Mesendoderm (in vitro differentiated cells): Measurements from ENCODE around the gene SMURF2.

Experiments used
- DNase-seq: peaks from one replicate; pipeline ENCODE4 v3.0.0; 2013
- H2AK5ac ChIP-seq: 2 replicates; pipeline ENCODE4 v1.6.1; 2013; ENCODE audit warnings: low read length, inconsistent platforms
- H2BK120ac ChIP-seq: 2 replicates; pipeline ENCODE4 v1.6.1; 2013; ENCODE audit warnings: low read depth, mild to moderate bottlenecking, low read length, moderate library complexity, mixed read lengths
- H2BK15ac ChIP-seq: replicated peaks from 2 replicates; pipeline ENCODE4 v1.6.1; 2013; ENCODE audit warnings: low read depth, mild to moderate bottlenecking, moderate library complexity
- H2BK5ac ChIP-seq: 2 replicates; pipeline ENCODE4 v1.6.1; 2013; ENCODE audit warnings: low read length, inconsistent platforms
- H3K18ac ChIP-seq: 2 replicates; pipeline ENCODE4 v1.6.1; 2013; ENCODE audit warnings: mild to moderate bottlenecking, low read length, mixed read lengths
- H3K23ac ChIP-seq: one replicate; pipeline ENCODE4 v1.6.1; 2013; ENCODE audit warnings: low read length
- H3K27ac ChIP-seq: 2 replicates; pipeline ENCODE4 v1.5.1; 2013; ENCODE audit warnings: low read depth, mild to moderate bottlenecking, inconsistent platforms, low read length, moderate library complexity
- H3K27me3 ChIP-seq: 2 replicates; pipeline ENCODE4 v1.6.1; 2013; ENCODE audit warnings: low read length, control low read depth, mild to moderate bottlenecking, inconsistent platforms; ENCODE audit not compliant: insufficient read depth, poor library complexity
- H3K36me3 ChIP-seq: 2 replicates; pipeline ENCODE4 v1.6.1; 2013; ENCODE audit warnings: low read length, inconsistent platforms; ENCODE audit not compliant: control insufficient read depth, insufficient read depth
- H3K4ac ChIP-seq: one replicate; pipeline ENCODE4 v1.6.1; 2013; ENCODE audit warnings: low read depth, mild to moderate bottlenecking, low read length, moderate library complexity
- H3K4me1 ChIP-seq: 2 replicates; pipeline ENCODE4 v1.6.1; 2013; ENCODE audit warnings: low read depth, low read length, inconsistent platforms; ENCODE audit not compliant: control insufficient read depth
- H3K4me2 ChIP-seq: 2 replicates; pipeline ENCODE4 v1.6.1; 2013; ENCODE audit warnings: low read length
- H3K4me3 ChIP-seq: 2 replicates; pipeline ENCODE4 v1.5.1; 2013; ENCODE audit warnings: mild to moderate bottlenecking, low read length
- H3K56ac ChIP-seq: one replicate; pipeline ENCODE4 v1.6.1; 2013; ENCODE audit warnings: low read length
- H3K79me1 ChIP-seq: 2 replicates; pipeline ENCODE4 v1.6.1; 2013; ENCODE audit warnings: low read length, inconsistent platforms
- H3K79me2 ChIP-seq: 2 replicates; pipeline ENCODE4 v1.6.1; 2013; ENCODE audit warnings: mild to moderate bottlenecking, low read length; ENCODE audit not compliant: control insufficient read depth, insufficient read depth
- H3K9ac ChIP-seq: 2 replicates; pipeline ENCODE4 v1.6.1; 2013; ENCODE audit warnings: low read length, inconsistent platforms
- H4K5ac ChIP-seq: one replicate; pipeline ENCODE4 v1.6.1; 2013; ENCODE audit warnings: low read length
- H4K8ac ChIP-seq: one replicate; pipeline ENCODE4 v1.6.1; 2013; ENCODE audit warnings: low read depth, mild to moderate bottlenecking, control low read depth, low read length, moderate library complexity
- WGBS: extraction: QIAGEN DNeasy Blood & Tissue Kit; methylation state at CpG from one replicate; pipeline ENCODE4 v1.1.7; 2013; ENCODE audit warnings: low lambda C conversion rate, missing lambda C conversion rate; ENCODE audit not compliant: insufficient coverage; ENCODE audit errors: extremely low coverage; 5-methylcytosine and 5-hydroxymethylcytosine counted together

The SMURF2 gene

DNA sequence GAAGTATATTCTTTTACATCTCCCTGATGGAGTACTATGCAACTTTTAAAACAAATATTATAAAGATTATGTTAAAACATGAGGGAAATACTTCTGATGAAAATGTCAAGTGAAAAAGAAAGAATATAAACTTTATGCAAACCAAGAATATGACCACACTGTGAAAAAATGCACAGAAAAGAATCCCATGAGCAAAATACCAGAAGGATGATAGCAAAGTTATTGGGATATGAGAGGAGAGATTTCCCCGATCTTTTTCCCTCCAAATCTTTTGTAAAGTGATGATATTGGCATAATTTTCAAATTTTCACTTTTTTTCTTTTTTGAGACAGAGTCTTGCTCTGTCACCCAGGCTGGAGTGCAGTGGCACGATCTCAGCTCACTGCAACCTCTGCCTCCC is 36.6 kb upstream of the SMURF2 start:
- DNase-seq = no peak
- H3K4me2 ChIP-seq = no peak overlapping the region
- H2BK120ac ChIP-seq = no peak overlapping the region

DNA sequence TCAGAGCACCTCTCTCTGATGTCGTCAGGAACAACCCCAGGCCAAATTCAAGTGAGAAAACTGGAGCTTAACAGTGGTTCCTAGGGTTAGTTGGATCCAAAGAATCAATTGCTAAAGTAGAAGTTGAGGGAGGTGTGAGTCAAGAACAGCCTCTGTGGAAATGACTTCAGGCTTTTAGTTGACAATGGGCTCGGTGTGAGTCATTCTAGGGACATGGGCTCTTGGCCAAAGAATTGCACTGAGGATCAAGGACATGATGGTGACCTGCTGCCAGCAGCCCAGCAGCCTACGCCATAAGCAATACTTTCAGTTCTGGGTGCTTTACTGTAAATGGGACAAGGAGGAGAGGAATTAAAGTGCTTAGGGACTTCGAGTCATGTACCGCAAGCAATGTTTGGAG is 32.1 kb upstream of the SMURF2 start:
- Histone ChIP-seq H3K23ac (no peak overlapping the region), H3K9ac (no peak overlapping the region), H3K27me3 (no peaks in the 10 kb centered on the region), H3K79me1 (no peaks in the 10 kb centered on the region), H3K79me2 (no peaks in the 10 kb centered on the region), H2BK5ac (no peak overlapping the region), H3K36me3 (no peaks in the 10 kb centered on the region), H3K4me2 (no peak overlapping the region), H4K8ac (no peak overlapping the region), H2BK15ac (no peak overlapping the region), H3K27ac (no peak overlapping the region), H2BK120ac (no peak overlapping the region), H3K4me1 (no peaks in the 10 kb centered on the region), H3K4ac (no peak overlapping the region), H2AK5ac (no peak overlapping the region), H3K4me3 (no peak overlapping the region), H3K56ac (no peak overlapping the region), H4K5ac (no peak overlapping the region), H3K18ac (no peak overlapping the region)
- peak; percentile 58 for DNase-seq
- WGBS = no CpG with 5 or more reads among the region's 5 CpGs

More for the DNA sequence above, 36.6 kb upstream of the SMURF2 start:
- Histone ChIP-seq H3K9ac (no peak overlapping the region), H3K79me1 (no peaks in the 10 kb centered on the region), H4K8ac (no peak overlapping the region), H3K4ac (no peak overlapping the region), H3K23ac (no peak overlapping the region), H3K79me2 (no peaks in the 10 kb centered on the region), H3K4me3 (no peak overlapping the region), H2AK5ac (no peak overlapping the region), H3K27me3 (no peaks in the 10 kb centered on the region), H3K4me1 (no peaks in the 10 kb centered on the region), H2BK5ac (no peak overlapping the region), H3K27ac (no peak overlapping the region), H3K36me3 (no peaks in the 10 kb centered on the region), H2BK15ac (no peak overlapping the region), H4K5ac (no peak overlapping the region), H3K18ac (no peak overlapping the region), H3K56ac (no peak overlapping the region)
- WGBS = no CpG with 5 or more reads among the region's 2 CpGs

DNA sequence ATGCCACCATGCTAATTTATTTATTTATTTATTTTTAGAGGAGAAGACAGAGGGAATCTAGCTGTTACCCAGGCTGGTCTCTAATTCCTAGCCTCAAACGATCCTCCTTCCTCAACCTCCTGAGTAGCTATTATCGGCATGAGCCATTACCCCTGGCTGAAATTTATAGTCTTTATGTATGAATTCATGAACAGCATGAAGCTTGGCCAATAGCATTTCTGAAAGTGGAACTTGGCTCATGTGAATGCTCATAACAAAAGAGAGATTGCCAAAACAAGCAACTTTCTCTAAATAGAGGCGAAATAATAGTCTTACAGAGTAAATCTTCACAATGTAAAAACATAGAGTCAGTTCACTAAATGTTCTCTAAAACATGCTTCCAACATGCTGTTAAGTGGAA is 30.1 kb upstream of the SMURF2 start:
- no peaks in the 10 kb centered on the region for H3K79me2 ChIP-seq
- no peak overlapping the region for H2BK15ac ChIP-seq
- no peak overlapping the region for H3K23ac ChIP-seq
- H2BK120ac ChIP-seq = no peak overlapping the region
- no peaks in the 10 kb centered on the region for H3K79me1 ChIP-seq
- H3K27ac ChIP-seq = no peak overlapping the region
- H3K56ac ChIP-seq = no peak overlapping the region
- H4K5ac ChIP-seq = no peak overlapping the region
- DNase-seq = no peak
- H3K9ac ChIP-seq = no peak overlapping the region
- no peak overlapping the region for H3K4ac ChIP-seq
- no CpG with 5 or more reads among the region's 3 CpGs for WGBS
- no peak overlapping the region for H3K4me3 ChIP-seq
- H3K4me2 ChIP-seq = no peak overlapping the region
- no peaks in the 10 kb centered on the region for H3K36me3 ChIP-seq
- H4K8ac ChIP-seq = no peak overlapping the region
- no peaks in the 10 kb centered on the region for H3K4me1 ChIP-seq
- H3K18ac ChIP-seq = no peak overlapping the region
- no peaks in the 10 kb centered on the region for H3K27me3 ChIP-seq
- H2BK5ac ChIP-seq = no peak overlapping the region
- no peak overlapping the region for H2AK5ac ChIP-seq

DNA sequence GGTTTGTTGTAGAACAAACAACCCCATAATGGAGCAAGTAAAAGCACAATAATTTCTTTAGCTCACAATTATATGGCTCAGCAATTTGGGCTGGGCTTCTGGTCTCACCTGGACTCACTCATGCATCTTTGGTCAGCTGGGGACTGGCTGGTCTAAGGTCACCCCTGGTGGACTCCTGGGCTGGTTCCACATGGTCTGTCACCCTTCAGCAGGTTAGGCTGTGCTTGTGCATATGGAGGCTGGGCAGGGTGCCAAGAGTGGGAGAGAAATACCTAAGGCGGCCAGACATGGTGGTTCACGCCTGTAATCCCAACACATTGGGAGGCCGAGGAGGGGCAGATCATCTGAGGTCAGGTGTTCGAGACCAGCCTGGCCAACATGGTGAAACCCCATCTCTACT is 27.0 kb upstream of the SMURF2 start:
- Histone ChIP-seq H3K79me1 (no peaks in the 10 kb centered on the region), H3K4ac (no peak overlapping the region), H3K27me3 (no peaks in the 10 kb centered on the region), H4K5ac (no peak overlapping the region), H3K4me2 (no peak overlapping the region), H2AK5ac (no peak overlapping the region), H3K4me3 (no peak overlapping the region), H3K56ac (no peak overlapping the region), H2BK5ac (no peak overlapping the region), H2BK15ac (no peak overlapping the region), H2BK120ac (no peak overlapping the region), H3K79me2 (no peaks in the 10 kb centered on the region), H3K4me1 (no peaks in the 10 kb centered on the region), H3K27ac (no peak overlapping the region), H3K23ac (no peak overlapping the region), H3K9ac (no peak overlapping the region), H3K36me3 (no peaks in the 10 kb centered on the region), H3K18ac (no peak overlapping the region), H4K8ac (no peak overlapping the region)
- no CpG with 5 or more reads among the region's 4 CpGs for WGBS
- no peak for DNase-seq

DNA sequence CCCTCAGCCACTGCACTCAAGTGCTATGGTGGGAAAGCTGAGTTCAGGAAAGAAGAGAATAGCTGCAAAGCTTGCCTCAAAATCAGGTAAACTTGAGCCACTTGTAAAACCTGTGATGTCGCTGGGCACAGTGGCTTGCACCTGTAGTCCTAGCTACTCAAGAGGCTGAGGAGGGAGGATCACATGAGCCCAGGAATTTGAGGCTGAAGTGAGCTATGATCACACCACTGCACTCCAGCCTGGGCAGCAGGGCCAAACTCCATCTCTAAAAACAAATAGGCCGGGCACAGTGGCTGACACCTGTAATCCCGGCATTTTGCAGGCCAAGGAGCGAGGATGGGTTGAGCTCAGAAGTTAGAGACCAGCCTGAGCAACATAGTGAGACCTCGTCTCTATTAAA is 26.4 kb upstream of the SMURF2 start:
- Histone ChIP-seq H4K5ac (no peak overlapping the region), H2BK5ac (no peak overlapping the region), H3K79me1 (no peaks in the 10 kb centered on the region), H3K4me3 (no peak overlapping the region), H3K18ac (no peak overlapping the region), H3K4me1 (no peaks in the 10 kb centered on the region), H3K56ac (no peak overlapping the region), H4K8ac (no peak overlapping the region), H3K79me2 (no peaks in the 10 kb centered on the region), H2BK120ac (no peak overlapping the region), H3K9ac (no peak overlapping the region), H3K23ac (no peak overlapping the region), H3K27ac (no peak overlapping the region), H3K4ac (no peak overlapping the region), H3K4me2 (no peak overlapping the region), H2AK5ac (no peak overlapping the region), H3K27me3 (no peaks in the 10 kb centered on the region), H3K36me3 (no peaks in the 10 kb centered on the region), H2BK15ac (no peak overlapping the region)
- DNase-seq = no peak
- no CpG with 5 or more reads among the region's 5 CpGs for WGBS

DNA sequence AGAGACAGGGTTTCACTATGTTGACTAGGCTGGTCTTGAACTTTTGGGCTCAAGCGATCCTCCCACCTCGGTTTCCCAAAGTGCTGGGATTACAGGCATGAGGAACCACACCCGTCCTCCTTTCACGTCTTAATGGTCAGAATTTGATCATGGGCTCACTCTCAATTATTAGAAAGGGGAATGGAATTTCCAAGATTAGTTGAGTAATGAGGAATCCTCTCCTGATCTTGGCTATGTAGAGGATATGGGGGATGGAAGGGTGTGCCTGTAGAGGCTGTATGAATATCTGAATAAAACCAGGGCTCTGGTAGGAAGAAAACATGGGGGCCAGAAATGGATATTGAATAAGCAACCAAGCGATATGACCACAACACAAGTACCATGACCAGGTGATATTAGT is 25.9 kb upstream of the SMURF2 start:
- WGBS = no CpG with 5 or more reads among the region's 5 CpGs
- Histone ChIP-seq H3K79me2 (no peaks in the 10 kb centered on the region), H3K79me1 (no peaks in the 10 kb centered on the region), H2BK15ac (no peak overlapping the region), H3K27ac (no peak overlapping the region), H2BK5ac (no peak overlapping the region), H4K5ac (no peak overlapping the region), H3K36me3 (no peaks in the 10 kb centered on the region), H3K9ac (no peak overlapping the region), H3K4me2 (no peak overlapping the region), H3K56ac (no peak overlapping the region), H3K27me3 (no peaks in the 10 kb centered on the region), H3K4me3 (no peak overlapping the region), H3K4ac (no peak overlapping the region), H3K18ac (no peak overlapping the region), H3K23ac (no peak overlapping the region), H4K8ac (no peak overlapping the region), H2AK5ac (no peak overlapping the region), H3K4me1 (no peaks in the 10 kb centered on the region), H2BK120ac (no peak overlapping the region)
- no peak for DNase-seq
